Measurements from ENCODE around the gene GALNT3.

Gene GALNT3

DNA sequence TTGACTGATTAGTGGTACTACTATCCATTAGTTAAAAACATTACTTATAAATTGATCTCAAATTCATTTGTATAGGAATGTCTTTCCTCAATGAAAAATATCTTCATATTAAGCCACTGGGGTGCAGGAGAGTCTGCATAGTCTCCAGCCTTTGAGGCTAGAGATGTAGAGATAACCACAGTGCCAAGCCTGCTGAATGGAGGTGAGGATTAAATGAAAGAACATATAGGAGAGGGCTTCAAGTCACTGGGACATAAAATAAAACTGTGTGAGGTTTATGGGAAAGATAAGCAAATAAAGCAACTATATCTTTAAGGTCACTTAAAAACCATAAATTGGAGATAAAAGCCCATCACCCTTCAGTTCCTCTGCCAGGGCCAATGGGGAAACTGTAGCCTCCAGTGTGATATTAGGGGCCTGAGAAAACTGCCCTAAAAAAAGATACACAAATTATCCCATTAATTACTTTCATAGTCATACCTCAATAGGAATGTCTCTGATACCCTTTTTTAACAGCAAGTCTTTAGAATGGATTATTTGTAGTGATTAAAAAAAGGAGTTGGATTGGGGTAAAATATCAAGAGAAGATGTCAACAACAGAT lies 27.6 kb downstream of the GALNT3 start:
- TF ChIP-seq, protein P1, sequence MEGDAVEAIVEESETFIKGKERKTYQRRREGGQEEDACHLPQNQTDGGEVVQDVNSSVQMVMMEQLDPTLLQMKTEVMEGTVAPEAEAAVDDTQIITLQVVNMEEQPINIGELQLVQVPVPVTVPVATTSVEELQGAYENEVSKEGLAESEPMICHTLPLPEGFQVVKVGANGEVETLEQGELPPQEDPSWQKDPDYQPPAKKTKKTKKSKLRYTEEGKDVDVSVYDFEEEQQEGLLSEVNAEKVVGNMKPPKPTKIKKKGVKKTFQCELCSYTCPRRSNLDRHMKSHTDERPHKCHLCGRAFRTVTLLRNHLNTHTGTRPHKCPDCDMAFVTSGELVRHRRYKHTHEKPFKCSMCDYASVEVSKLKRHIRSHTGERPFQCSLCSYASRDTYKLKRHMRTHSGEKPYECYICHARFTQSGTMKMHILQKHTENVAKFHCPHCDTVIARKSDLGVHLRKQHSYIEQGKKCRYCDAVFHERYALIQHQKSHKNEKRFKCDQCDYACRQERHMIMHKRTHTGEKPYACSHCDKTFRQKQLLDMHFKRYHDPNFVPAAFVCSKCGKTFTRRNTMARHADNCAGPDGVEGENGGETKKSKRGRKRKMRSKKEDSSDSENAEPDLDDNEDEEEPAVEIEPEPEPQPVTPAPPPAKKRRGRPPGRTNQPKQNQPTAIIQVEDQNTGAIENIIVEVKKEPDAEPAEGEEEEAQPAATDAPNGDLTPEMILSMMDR (IDR thresholded peaks at IDR 0.05; ENCODE audit: low read depth, low read length): no peak
- in situ Hi-C loops (cut with HindIII; ENCODE audit: low sequenced_read_pairs): no loop called here

DNA sequence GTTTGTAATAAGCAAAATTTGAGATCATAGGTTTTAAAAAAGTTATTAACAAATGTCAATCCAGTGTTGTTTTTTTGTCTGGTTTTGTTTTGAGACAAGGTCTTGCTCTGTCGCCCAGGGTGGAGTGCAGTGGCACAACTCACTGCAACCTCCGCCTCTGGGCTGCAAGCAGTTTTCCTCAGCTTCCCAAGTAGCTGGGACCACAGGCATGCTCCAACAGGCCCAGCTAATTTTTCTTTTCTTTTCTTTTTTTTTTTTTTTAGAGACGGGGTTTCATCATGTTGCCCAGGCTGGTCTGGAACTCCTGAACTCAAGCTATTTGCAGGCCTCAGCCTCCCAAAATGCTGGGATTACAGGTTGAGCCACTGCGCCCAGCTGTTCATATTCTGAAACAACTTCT lies 31.3 kb downstream of the GALNT3 start:
- DNase-seq (ENCODE audit: low read depth, low spot score): no peak
- TF ChIP-seq, protein P1 (IDR thresholded peaks at IDR 0.05; ENCODE audit: low read depth, low read length): no peak
- no peak overlapping the region for H3K4me3 ChIP-seq (ENCODE audit: low read depth, low read length)
- in situ Hi-C loops (cut with HindIII; ENCODE audit: low sequenced_read_pairs): no loop called here

More for the DNA sequence above, 27.6 kb downstream of the GALNT3 start:
- H3K4me3 ChIP-seq (ENCODE audit: low read depth, low read length): no peak overlapping the region
- DNase-seq (ENCODE audit: low read depth, low spot score): no peak

GRCh38 chr2:165757906-165758675 lies 36.0 kb downstream of the GALNT3 start:
- no peak overlapping the region for H3K4me3 ChIP-seq (ENCODE audit: low read depth, low read length)
- DNase-seq (ENCODE audit: low read depth, low spot score): no peak
- TF ChIP-seq, protein P1 (IDR thresholded peaks at IDR 0.05; ENCODE audit: low read depth, low read length): no peak
- in situ Hi-C loops (cut with HindIII; ENCODE audit: low sequenced_read_pairs): no loop called here

- no peak overlapping the region for H3K4me3 ChIP-seq (ENCODE audit: low read depth, low read length)
- TF ChIP-seq, protein P1 (IDR thresholded peaks at IDR 0.05; ENCODE audit: low read depth, low read length): no peak
- in situ Hi-C loops (cut with HindIII; ENCODE audit: low sequenced_read_pairs): no loop called here
- DNase-seq (ENCODE audit: low read depth, low spot score): no peak
Measured at GRCh38 chr2:165746501-165746900, 47.5 kb downstream of the GALNT3 start.

GRCh38 chr2:165745916-165746315 lies 48.1 kb downstream of the GALNT3 start:
- in situ Hi-C loops (cut with HindIII; ENCODE audit: low sequenced_read_pairs): no loop called here
- no peak overlapping the region for H3K4me3 ChIP-seq (ENCODE audit: low read depth, low read length)
- DNase-seq (ENCODE audit: low read depth, low spot score): peak; percentile 69

DNA sequence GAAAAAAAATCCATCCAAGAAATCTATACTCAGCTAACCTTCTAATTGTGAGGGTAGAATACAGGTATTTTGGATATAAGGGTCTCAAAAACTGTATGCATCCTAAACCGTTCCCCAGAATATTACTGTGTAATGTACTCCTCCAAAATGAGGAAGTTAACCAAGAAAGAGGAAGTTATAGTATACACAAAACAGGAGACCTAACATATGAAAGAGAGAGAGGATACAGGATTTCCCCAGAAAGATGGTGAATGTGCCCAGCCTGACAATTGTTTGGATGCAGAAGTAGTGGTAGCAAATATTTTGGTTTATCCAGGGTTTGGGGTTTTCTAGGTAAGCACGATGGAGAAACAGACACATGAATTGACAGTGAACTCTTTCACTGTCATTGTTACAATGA lies 50.6 kb downstream of the GALNT3 start:
- no peak overlapping the region for H3K4me3 ChIP-seq (ENCODE audit: low read depth, low read length)
- TF ChIP-seq, protein P1 (IDR thresholded peaks at IDR 0.05; ENCODE audit: low read depth, low read length): no peak
- DNase-seq (ENCODE audit: low read depth, low spot score): no peak
- in situ Hi-C loops (cut with HindIII; ENCODE audit: low sequenced_read_pairs): no loop called here

More at GRCh38 chr2:165745916-165746315, 48.1 kb downstream of the GALNT3 start:
- TF ChIP-seq, protein P1 (IDR thresholded peaks at IDR 0.05; ENCODE audit: low read depth, low read length): no peak
